Measurements from ENCODE around the gene GIMAP1. TPM values are rescaled to one million over a fixed set of nuclear protein-coding genes. Genes with fewer than 3 reads are reported as not detected.

GIMAP1 gene
- polyA plus RNA-seq, 1 of the 3 experiments (the other 2 are of a cell fraction) = not detected

- Histone ChIP-seq H3K9me2 (no peaks in the 10 kb centered on the region), H3K4me1 (ENCODE audit: control insufficient read depth in 1 of 2, insufficient read depth in 2 of 2, low read depth in 1 of 2, low read length in 1 of 2) (no peaks in the 10 kb centered on the region), H3K36me3 (replicated peaks in 1 of 2; ENCODE audit: control insufficient read depth in 1 of 2, insufficient read depth in 2 of 2, low read length in 1 of 2) (no peaks in the 10 kb centered on the region), H3K79me2 (ENCODE audit: insufficient read depth) (no peaks in the 10 kb centered on the region), H3K9me3 (no peaks in the 10 kb centered on the region), H4K20me1 (ENCODE audit: insufficient read depth) (no peaks in the 10 kb centered on the region), H3K4me3 (ENCODE audit: low read depth in 2 of 2, low read length in 1 of 2) (peak overlapping the region; percentile 44 to 57), H3K4me2 (peak overlapping the region; percentile 63), H3K27ac (ENCODE audit: low read depth in 2 of 2, low read length in 1 of 2) (peak overlapping the region in 1 of 2 experiments; percentile 1; a peak in 1 of 4 replicates), H3K9ac (peak overlapping the region; percentile 41), H2AFZ (ENCODE audit: low read depth) (peak overlapping the region; percentile 91), H3F3A (replicated peaks; ENCODE audit: insufficient read depth) (no peaks in the 10 kb centered on the region), H3K27me3 (ENCODE audit: insufficient read depth) (no peaks in the 10 kb centered on the region)
- WGBS (ENCODE audit: low lambda C conversion rate) = 26% methylated on average over 9 of the region's 9 CpGs
- POLR2A ChIA-PET = no interaction called here
- TF ChIP-seq ZBTB33 (IDR thresholded peaks at IDR 0.05; ENCODE audit: borderline replicate concordance, low read depth) = no peak
- no peak for TF ChIP-seq NRF1 (IDR thresholded peaks at IDR 0.05; ENCODE audit: low read depth, low read length)
- TF ChIP-seq SMC3 (IDR thresholded peaks at IDR 0.05; ENCODE audit: low read depth, low read length) = no peak
- no peak for TF ChIP-seq NFIC (IDR thresholded peaks at IDR 0.05; ENCODE audit: borderline replicate concordance)
- TF ChIP-seq MAX (IDR thresholded peaks at IDR 0.05; ENCODE audit: low read depth) = no peak
- no peak for TF ChIP-seq RXRA (IDR thresholded peaks at IDR 0.05; ENCODE audit: borderline replicate concordance, low read depth)
- TF ChIP-seq GABPA (IDR thresholded peaks at IDR 0.05; ENCODE audit: low read depth) = no peak
- no peak for TF ChIP-seq MEF2A (IDR thresholded peaks at IDR 0.05; ENCODE audit: borderline replicate concordance, low read depth)
- no peak for TF ChIP-seq CTCF (IDR thresholded peaks at IDR 0.05)
- no peak for TF ChIP-seq EZH2phosphoT487 (IDR thresholded peaks at IDR 0.05; ENCODE audit: borderline replicate concordance, low read depth)
- no peak for TF ChIP-seq USF2 (IDR thresholded peaks at IDR 0.05; ENCODE audit: borderline replicate concordance, low read depth, low read length)
- TF ChIP-seq FOSL2 (IDR thresholded peaks at IDR 0.05; ENCODE audit: borderline replicate concordance, low read depth) = no peak
- no peak for TF ChIP-seq GATA2 (CRISPR knock-in tag; IDR thresholded peaks at IDR 0.05)
- DNase-seq = no peak
- CTCF ChIA-PET = no interaction called here
Measured at GRCh38 chr7:150686030-150686631, 30.3 kb upstream of the GIMAP1 start.

Data from SK-N-SH (cell line).